Testis (tissue), 3 donors: ENCODE data around the gene PTPN5. TPM values are rescaled to one million over a fixed set of nuclear protein-coding genes. Genes with fewer than 3 reads are reported as not detected.

Experiments
- DNase-seq: peaks from one replicate; pipeline ENCODE4 v3.0.0-alpha.2; 2019
- H3K27ac ChIP-seq, 2 donors: fragments of 200-600 bp; sonication (generic); one replicate each; pipeline ENCODE4 v1.5.1; 2019
- H3K27me3 ChIP-seq: fragments of 200-600 bp; sonication (generic); one replicate; pipeline ENCODE4 v1.5.1; 2019
- H3K36me3 ChIP-seq: fragments of 200-600 bp; sonication (generic); one replicate; pipeline ENCODE4 v1.5.1; 2017; ENCODE audit warnings: low read depth; ENCODE audit errors: missing control alignments
- H3K4me1 ChIP-seq: fragments of 200-600 bp; sonication (generic); one replicate; pipeline ENCODE4 v1.5.1; 2019
- H3K4me3 ChIP-seq, 2 donors: fragments of 200-600 bp; sonication (generic); one replicate each; pipeline ENCODE4 v1.5.1; 2017 to 2019
- H3K9me3 ChIP-seq: fragments of 200-600 bp; sonication (generic); one replicate; pipeline ENCODE4 v1.5.1; 2017
- POLR2A ChIP-seq: fragments of 450-650 bp; IDR thresholded peaks from one replicate; pipeline ENCODE4 v1.6.1; 2017; ENCODE audit warnings: antibody characterized with exemption, mild to moderate bottlenecking, moderate library complexity
- WGBS, 2 donors: methylation state at CpG; one replicate each; pipeline ENCODE4 v1.1.5; 2018; 5-methylcytosine and 5-hydroxymethylcytosine counted together
- intact Hi-C: fragments of 100-400 bp; cut with DNase I; formaldehyde crosslinking; loops from one replicate; pipeline ENCODE4 v1.15.1; 2023; ENCODE audit warnings: low total_unique reads
- polyA plus RNA-seq: library from polyadenylated mRNA; stranded (reverse); fragments of 350-450 nt; fragmentation: Illumina TruSeq; extraction: RNeasy Lipid Tissue Mini Kit (QIAGEN cat#74804); gene quantifications from one replicate; pipeline ENCODE4 v1.2.3, GENCODE V29; 2014; ENCODE audit warnings: low read depth, low replicate concordance; ENCODE audit not compliant: insufficient read depth
- total RNA-seq, 2 donors: library from RNA; depleted of rRNA; stranded (reverse); fragments of >200 nt; gene quantifications; one replicate each; pipeline ENCODE4 v1.2.3, GENCODE V29; 2016
- TF ChIP-seq, protein P1 (sequence below), 3 experiments: fragments of 450-650 bp in 2 of 3; fragments of 200-600 bp in 1 of 3; sonication (generic) in 1 of 3; IDR thresholded peaks; one replicate each; pipeline ENCODE4 v1.5.1; 2016 to 2019; ENCODE audit warnings: antibody characterized with exemption in 3 of 3, mild to moderate bottlenecking in 2 of 3, moderate library complexity in 1 of 3

The PTPN5 gene
- total and polyA plus RNA-seq, 3 donors from 2014 or later: 4.4 to 10.2 (median 7.8) TPM

DNA sequence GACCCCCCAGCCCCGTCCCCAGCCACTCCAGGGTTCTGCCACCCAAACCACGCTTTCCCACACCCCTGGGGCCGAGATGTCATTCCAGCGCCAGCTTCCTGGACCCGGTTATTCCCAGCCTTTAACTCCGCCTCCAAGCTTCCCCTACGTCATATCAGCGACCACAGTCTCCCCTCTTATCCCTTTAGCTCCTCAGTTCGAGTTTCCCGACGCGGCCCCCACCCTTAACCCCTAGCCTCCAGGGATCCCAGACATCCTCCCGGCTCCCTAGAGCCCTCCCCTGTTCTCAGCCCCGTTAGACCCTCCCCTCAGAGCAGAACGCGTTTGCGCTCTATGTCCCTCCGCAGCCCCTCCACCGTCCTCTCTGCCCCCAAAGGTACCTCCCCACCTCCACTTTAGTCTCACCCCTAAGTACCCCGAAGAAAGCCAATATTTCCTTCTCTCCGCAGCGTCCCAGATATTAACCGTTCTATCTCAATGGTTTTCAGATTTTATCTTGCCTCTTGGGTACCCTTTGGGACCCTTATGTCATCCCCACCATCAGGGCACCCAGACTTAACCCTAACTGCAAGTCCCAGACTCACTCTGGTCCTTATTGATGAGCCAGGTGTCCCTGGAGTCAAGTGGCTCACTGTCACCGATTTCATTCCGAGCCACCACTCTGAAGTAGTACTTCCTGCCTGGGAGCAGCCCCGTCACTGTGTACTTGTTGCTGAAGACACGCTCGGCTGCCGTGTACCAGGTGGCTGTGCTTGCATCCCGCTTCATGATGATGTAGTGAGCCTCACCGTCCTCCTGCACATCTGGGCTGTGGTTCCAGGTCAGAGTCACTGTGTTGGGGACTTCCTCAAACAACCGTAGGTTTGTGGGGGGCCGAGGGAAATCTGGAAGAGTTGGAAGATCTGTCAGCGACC lies 85.0 kb downstream of the PTPN5 start:
- Histone ChIP-seq H3K9me3 (no peaks in the 10 kb centered on the region), H3K4me1 (peaks cover 6% of the 10 kb centered on the region), H3K27ac (peak overlapping the region; percentile 32 to 80), H3K4me3 (peak overlapping the region; percentile 57), H3K27me3 (no peaks in the 10 kb centered on the region), H3K36me3 (no peaks in the 10 kb centered on the region)
- intact Hi-C loops: no loop called here
- no peak for TF ChIP-seq POLR2A
- peak; percentile 72 for DNase-seq
- 1 to 13% methylated on average over 21 to 34 of the region's 34 CpGs for WGBS, 2 donors

DNA sequence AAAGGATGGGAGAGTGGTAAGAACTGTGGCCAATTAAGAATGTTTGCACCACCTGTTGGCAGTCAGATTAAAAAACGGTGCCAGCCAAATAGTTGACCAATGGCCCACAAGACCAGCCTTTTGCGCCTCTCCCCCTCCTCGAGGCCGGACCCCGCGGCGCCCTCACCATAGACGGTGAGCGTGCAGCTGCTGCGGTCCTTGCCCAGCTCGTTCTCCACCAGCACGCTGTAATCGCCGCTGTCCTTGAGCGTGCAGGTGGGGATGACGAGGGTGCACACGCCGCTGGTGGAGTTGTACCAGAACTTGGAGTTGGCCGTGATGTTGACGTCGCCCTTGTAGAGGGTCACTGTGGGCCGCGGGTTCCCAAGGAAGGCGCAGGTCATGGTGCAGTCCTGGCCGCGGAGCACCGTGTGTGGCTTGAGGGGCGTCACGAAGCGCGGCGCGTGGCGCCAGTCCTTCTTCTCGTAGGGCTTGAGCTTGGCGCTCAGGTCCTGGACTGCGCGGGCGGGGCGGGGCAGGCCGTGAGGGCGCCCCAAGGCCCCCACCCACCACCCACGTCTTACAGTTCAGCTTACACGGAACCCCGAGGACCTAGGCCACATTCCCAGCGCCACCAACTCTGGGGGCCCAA lies 85.8 kb downstream of the PTPN5 start:
- Histone ChIP-seq H3K27ac (peak overlapping the region; percentile 32 to 80), H3K4me3 (peak overlapping the region; percentile 57), H3K36me3 (no peaks in the 10 kb centered on the region), H3K27me3 (no peaks in the 10 kb centered on the region), H3K9me3 (no peaks in the 10 kb centered on the region), H3K4me1 (peaks cover 6% of the 10 kb centered on the region)
- peak; percentile 27 for DNase-seq
- 1 to 3% methylated on average over 30 to 46 of the region's 46 CpGs for WGBS, 2 donors
- intact Hi-C loops: no loop called here
- no peak for TF ChIP-seq POLR2A
- TF ChIP-seq, protein P1, sequence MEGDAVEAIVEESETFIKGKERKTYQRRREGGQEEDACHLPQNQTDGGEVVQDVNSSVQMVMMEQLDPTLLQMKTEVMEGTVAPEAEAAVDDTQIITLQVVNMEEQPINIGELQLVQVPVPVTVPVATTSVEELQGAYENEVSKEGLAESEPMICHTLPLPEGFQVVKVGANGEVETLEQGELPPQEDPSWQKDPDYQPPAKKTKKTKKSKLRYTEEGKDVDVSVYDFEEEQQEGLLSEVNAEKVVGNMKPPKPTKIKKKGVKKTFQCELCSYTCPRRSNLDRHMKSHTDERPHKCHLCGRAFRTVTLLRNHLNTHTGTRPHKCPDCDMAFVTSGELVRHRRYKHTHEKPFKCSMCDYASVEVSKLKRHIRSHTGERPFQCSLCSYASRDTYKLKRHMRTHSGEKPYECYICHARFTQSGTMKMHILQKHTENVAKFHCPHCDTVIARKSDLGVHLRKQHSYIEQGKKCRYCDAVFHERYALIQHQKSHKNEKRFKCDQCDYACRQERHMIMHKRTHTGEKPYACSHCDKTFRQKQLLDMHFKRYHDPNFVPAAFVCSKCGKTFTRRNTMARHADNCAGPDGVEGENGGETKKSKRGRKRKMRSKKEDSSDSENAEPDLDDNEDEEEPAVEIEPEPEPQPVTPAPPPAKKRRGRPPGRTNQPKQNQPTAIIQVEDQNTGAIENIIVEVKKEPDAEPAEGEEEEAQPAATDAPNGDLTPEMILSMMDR (IDR thresholded peaks at IDR 0.05): no peak

DNA sequence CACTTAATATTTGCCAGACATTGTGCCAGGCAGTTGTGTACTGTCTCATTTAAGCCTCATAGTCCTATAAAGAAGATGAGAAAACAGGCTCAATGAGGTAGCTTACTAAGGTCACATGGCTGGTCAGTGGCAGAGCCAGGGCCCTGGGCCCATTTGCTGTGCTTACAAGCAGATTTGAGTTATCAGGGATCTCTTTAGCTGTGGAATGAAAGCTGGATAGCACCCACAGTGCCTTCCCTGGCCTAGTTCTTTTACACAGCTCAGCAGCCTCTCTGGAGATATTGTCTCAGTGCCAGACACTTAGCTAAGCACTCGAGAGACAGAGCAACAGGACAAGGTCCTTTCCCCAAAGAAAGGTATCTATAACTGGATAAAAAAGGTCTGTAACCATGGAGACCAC lies 86.9 kb downstream of the PTPN5 start:
- Histone ChIP-seq H3K27ac (no peak overlapping the region), H3K4me1 (peaks cover 13% of the 10 kb centered on the region), H3K27me3 (no peaks in the 10 kb centered on the region), H3K36me3 (no peaks in the 10 kb centered on the region), H3K4me3 (no peak overlapping the region), H3K9me3 (no peaks in the 10 kb centered on the region)
- intact Hi-C loops: no loop called here
- 25 to 31% methylated on average over 1 of the region's 1 CpG for WGBS, 2 donors
- TF ChIP-seq, protein P1 (IDR thresholded peaks at IDR 0.05): no peak
- no peak for TF ChIP-seq POLR2A
- no peak for DNase-seq

DNA sequence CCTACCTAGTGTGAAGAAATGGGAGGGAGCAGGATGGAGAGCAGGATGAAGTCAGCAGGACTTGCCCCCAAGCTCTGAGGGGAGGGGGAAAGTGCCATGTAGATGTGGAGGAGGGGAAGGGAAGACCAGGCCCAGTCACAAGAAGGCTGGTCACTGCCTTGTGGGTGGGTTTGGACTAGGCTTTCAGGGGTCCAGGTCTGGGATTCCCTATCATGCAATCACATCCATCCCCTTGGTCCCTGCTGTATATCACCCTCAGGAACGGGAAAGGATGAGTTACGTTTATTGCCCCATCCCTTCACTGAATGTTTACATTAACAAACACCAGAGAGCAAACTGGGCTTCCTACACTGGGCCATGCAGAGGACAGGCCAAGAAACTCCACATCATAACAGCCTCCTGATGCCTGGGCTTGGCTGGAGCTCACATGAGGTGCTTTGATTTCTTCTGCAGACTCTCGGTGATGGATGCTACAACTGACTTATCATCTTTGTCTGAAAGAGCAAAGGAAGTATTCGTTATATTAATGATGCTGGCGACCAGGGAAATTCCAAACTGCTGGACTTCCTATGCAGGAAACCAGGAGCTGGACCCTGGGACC lies 87.5 kb downstream of the PTPN5 start:
- Histone ChIP-seq H3K27me3 (no peaks in the 10 kb centered on the region), H3K4me1 (peaks cover 19% of the 10 kb centered on the region), H3K27ac (no peak overlapping the region), H3K4me3 (no peak overlapping the region), H3K36me3 (no peaks in the 10 kb centered on the region), H3K9me3 (no peaks in the 10 kb centered on the region)
- no peak for DNase-seq
- WGBS, 2 donors: 84 to 86% methylated on average over 5 of the region's 5 CpGs
- intact Hi-C loops: no loop called here
- no peak for TF ChIP-seq POLR2A
- TF ChIP-seq, protein P1 (IDR thresholded peaks at IDR 0.05): no peak
